ENCODE results near the gene CNNM1. TPM values are rescaled to one million over a fixed set of nuclear protein-coding genes. Genes with fewer than 3 reads are reported as not detected.

CNNM1 gene
- total RNA-seq: 1 to 10 TPM in 1 of 2 experiments, under 1 TPM in 1; 0.81 to 1.0 TPM

DNA sequence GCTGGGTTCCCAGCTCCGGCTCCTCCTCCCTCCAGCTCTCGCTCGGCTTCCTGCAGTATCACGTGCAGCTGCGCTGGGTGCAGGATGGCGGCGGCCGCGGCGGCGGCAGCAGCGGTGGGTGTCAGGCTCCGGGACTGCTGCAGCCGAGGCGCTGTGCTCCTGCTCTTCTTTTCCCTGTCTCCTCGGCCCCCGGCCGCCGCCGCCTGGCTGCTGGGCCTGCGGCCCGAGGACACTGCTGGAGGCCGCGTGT, at the start of gene CNNM1:
CNNM1 (plus strand) TSS at position 53 of the 250 bp plus-strand sequence; CDS start at position 85, 32 bp downstream.
- H3K4me1 Mint-ChIP-seq (ENCODE audit: low read depth): peaks cover 16% of the 10 kb centered on the region
- H3K27me3 Mint-ChIP-seq (ENCODE audit: low read depth): peaks cover 30% of the 10 kb centered on the region
- intact Hi-C loops (cut with micrococcal nuclease): no loop called here
- H3K4me3 Mint-ChIP-seq: peak within 1 kb of the TSS; percentile 58
- H3K36me3 Mint-ChIP-seq (ENCODE audit: low read depth): peaks cover 3% of the 10 kb centered on the region
- CTCF ChIA-PET: interaction anchor here (1.0 kb wide), 1 partner anchor 862 kb away, joined by 3 read pairs; no protein-coding TSS in a partner anchor
- DNase-seq: peak; percentile 56
- no peaks in the 10 kb centered on the region for H3K9me3 Mint-ChIP-seq
- H3K27ac Mint-ChIP-seq: no peak within 1 kb of the TSS

DNA sequence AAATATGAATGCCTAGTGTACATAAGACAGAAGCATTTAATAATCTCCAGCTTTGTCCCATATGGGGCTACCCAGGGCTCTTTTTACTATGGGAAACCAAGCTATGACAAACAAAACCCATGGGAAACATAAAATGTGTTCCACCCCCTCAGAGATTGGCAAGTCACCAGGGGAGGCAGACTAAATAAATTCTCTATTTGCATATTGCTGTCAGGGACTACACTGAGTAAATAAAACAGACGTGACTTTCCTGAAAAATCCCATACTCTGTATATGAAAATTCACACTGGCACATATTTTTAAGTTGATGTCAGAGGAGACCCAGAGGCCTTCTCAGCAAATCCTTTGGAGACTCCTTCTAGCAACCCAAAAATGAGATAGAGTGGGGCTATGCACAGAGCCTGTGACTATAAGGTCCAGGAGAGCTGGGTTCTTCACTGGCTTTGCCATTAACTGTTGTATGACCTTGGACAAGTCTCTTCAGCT, 49.5 kb upstream of the CNNM1 start:
- H3K36me3 Mint-ChIP-seq (ENCODE audit: low read depth): no peaks in the 10 kb centered on the region
- no peak overlapping the region for H3K27ac Mint-ChIP-seq
- no peaks in the 10 kb centered on the region for H3K4me1 Mint-ChIP-seq (ENCODE audit: low read depth)
- H3K27me3 Mint-ChIP-seq (ENCODE audit: low read depth): peaks cover 10% of the 10 kb centered on the region
- no peak overlapping the region for H3K4me3 Mint-ChIP-seq
- intact Hi-C loops (cut with micrococcal nuclease): no loop called here
- peaks cover 10% of the 10 kb centered on the region for H3K9me3 Mint-ChIP-seq
- CTCF ChIA-PET: interaction anchor here (1.1 to 1.7 kb wide), 3 partner anchors 11 to 808 kb away, joined by 3 to 5 read pairs (median 3); no protein-coding TSS in a partner anchor
- no peak for DNase-seq

DNA sequence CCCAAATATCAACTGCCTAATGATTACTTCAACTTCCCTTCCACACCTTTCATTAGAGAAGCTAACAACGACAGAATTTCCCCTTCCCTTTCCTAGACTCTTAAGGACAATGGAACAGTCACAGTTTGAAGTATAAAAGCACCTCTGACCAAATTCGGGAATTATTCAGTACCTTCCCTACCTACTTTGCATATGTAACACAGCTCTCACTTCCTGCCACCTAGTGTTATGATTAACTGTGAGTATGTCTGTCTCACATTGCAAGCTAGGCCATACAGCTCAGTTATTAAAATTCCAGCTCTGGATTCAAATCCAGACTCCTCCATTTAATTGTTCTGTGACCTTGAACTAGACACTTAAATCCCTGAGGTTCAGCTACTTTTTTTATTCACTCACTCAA, 48.7 kb upstream of the CNNM1 start:
- peaks cover 10% of the 10 kb centered on the region for H3K9me3 Mint-ChIP-seq
- CTCF ChIA-PET: interaction anchor here (1.7 kb wide), 1 partner anchor 10 kb away, joined by 5 read pairs; no protein-coding TSS in a partner anchor

DNA sequence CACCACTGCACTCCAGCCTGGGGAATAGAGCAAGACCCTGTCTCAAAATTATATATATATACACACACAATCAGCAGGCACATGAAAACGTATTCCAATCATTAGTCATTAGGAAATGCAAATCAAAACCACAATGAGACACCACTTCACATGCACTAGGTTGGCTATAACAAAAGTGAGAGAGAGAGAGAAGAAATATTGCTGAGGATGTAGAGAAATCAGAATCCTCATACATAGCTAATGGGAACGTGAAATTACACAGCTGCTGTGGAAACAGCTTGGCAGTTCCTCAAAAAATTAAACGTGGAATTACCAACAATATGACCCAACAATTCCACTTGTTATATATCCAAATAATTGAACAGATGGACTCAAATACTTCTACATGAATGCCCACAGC, 43.3 kb upstream of the CNNM1 start:
- no peak for DNase-seq
- no peaks in the 10 kb centered on the region for H3K4me1 Mint-ChIP-seq (ENCODE audit: low read depth)
- H3K27me3 Mint-ChIP-seq (ENCODE audit: low read depth): peaks cover 10% of the 10 kb centered on the region
- H3K9me3 Mint-ChIP-seq: peaks cover 10% of the 10 kb centered on the region
- intact Hi-C loops (cut with micrococcal nuclease): no loop called here
- CTCF ChIA-PET: no interaction called here
- H3K27ac Mint-ChIP-seq: no peak overlapping the region
- H3K36me3 Mint-ChIP-seq (ENCODE audit: low read depth): no peaks in the 10 kb centered on the region
- H3K4me3 Mint-ChIP-seq: no peak overlapping the region

More for the DNA sequence above, 48.7 kb upstream of the CNNM1 start:
- Mint-ChIP-seq H3K4me1 (ENCODE audit: low read depth) (no peaks in the 10 kb centered on the region), H3K4me3 (no peak overlapping the region), H3K27ac (no peak overlapping the region), H3K27me3 (ENCODE audit: low read depth) (peaks cover 13% of the 10 kb centered on the region), H3K36me3 (ENCODE audit: low read depth) (no peaks in the 10 kb centered on the region)
- no peak for DNase-seq
- intact Hi-C loops (cut with micrococcal nuclease): no loop called here

DNA sequence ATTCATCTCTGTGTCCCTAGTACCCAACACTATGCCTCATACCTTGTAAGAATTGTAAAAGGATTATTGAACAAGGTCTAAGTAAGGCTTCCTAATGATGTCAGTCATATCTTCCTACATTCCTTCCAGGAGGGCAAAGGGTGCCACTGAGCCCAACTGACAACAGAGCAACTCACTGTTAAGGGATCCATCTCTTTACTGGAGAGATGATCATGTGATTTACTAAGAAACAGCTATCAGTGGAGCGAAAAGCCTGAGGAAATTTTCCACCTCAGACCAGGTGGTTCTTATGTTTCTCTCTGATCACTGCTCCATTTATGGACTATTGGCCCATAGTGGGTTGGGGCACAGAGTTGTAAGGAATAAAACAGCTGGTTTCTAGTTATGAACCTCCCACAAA, 38.9 kb upstream of the CNNM1 start:
- H3K27me3 Mint-ChIP-seq (ENCODE audit: low read depth): peaks cover 5% of the 10 kb centered on the region
- no peak for DNase-seq
- H3K4me1 Mint-ChIP-seq (ENCODE audit: low read depth): no peaks in the 10 kb centered on the region
- no peaks in the 10 kb centered on the region for H3K36me3 Mint-ChIP-seq (ENCODE audit: low read depth)
- H3K4me3 Mint-ChIP-seq: no peak overlapping the region
- intact Hi-C loops (cut with micrococcal nuclease): no loop called here
- CTCF ChIA-PET: interaction anchor here (1.7 kb wide), 1 partner anchor 11 kb away, joined by 5 read pairs; no protein-coding TSS in a partner anchor
- H3K9me3 Mint-ChIP-seq: no peaks in the 10 kb centered on the region
- H3K27ac Mint-ChIP-seq: no peak overlapping the region

DNA sequence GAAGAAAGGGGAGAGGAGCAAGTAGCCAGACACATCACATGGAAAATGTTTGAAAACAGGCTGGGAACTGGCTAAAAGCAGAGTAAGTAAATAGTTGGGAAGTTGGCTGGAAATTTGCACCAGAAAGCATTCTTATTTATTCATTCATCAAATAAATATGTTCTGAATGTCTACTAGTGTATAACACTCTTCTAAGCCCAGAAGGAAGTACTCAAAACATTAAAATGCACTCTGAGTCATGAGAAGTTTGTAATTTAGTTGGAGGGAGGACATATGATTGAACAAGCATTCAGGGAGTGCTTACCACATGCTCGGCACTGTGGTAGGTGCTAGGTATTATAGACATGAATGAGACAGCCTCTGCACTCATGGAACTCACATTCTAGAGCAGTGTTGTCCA, 37.0 kb upstream of the CNNM1 start:
- Mint-ChIP-seq H3K27ac (no peak overlapping the region), H3K27me3 (ENCODE audit: low read depth) (no peaks in the 10 kb centered on the region), H3K4me1 (ENCODE audit: low read depth) (no peaks in the 10 kb centered on the region), H3K4me3 (no peak overlapping the region), H3K36me3 (ENCODE audit: low read depth) (no peaks in the 10 kb centered on the region), H3K9me3 (no peaks in the 10 kb centered on the region)
- DNase-seq: no peak
- CTCF ChIA-PET: no interaction called here
- intact Hi-C loops (cut with micrococcal nuclease): no loop called here

DNA sequence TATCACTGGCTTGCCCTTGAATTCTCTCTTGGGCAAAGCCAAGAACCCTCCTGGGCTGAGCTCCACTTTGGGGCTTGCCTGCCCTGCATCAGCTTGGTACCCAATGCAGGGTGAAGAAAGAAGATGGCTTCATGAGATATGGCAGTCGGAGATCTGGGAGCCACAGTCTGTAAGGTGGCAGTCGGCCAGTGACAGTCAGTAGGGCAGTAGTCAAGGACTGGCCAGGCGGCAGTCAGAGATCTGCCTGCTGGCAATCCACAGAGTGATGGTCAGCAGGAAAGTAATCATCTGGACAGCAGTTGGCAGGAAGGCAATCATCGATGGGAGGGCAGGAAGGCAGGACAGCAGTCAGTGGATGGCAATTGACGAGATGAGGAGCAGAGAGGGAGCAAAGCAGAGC, 32.6 kb upstream of the CNNM1 start:
- Mint-ChIP-seq H3K27ac (no peak overlapping the region), H3K36me3 (ENCODE audit: low read depth) (no peaks in the 10 kb centered on the region), H3K4me1 (ENCODE audit: low read depth) (no peaks in the 10 kb centered on the region), H3K27me3 (ENCODE audit: low read depth) (peaks cover 8% of the 10 kb centered on the region), H3K9me3 (no peaks in the 10 kb centered on the region), H3K4me3 (no peak overlapping the region)
- intact Hi-C loops (cut with micrococcal nuclease): no loop called here
- DNase-seq: no peak
- CTCF ChIA-PET: no interaction called here

DNA sequence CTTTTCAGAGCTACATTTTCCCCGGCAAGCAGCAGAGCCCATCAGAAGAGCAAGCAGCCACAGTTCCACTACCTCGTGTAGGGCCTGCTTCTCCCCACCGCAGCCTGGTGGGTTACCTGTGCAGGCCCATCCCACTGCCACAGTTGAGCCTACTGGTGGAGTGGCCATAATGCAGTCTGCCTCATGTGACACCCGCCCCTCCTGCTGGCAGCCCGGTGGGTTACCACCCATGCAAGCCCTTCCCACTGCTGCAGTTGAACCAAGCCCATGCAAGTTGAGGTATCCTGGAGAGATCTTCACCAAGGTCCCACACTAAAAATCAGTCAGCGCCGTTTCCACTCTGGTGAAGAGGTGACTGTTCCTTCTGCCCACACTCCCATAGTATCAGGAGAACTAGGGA, 32.1 kb upstream of the CNNM1 start:
- Mint-ChIP-seq H3K9me3 (no peaks in the 10 kb centered on the region), H3K36me3 (ENCODE audit: low read depth) (no peaks in the 10 kb centered on the region), H3K4me3 (no peak overlapping the region), H3K27ac (no peak overlapping the region), H3K4me1 (ENCODE audit: low read depth) (no peaks in the 10 kb centered on the region), H3K27me3 (ENCODE audit: low read depth) (peaks cover 9% of the 10 kb centered on the region)
- intact Hi-C loops (cut with micrococcal nuclease): no loop called here
- CTCF ChIA-PET: no interaction called here
- DNase-seq: no peak

DNA sequence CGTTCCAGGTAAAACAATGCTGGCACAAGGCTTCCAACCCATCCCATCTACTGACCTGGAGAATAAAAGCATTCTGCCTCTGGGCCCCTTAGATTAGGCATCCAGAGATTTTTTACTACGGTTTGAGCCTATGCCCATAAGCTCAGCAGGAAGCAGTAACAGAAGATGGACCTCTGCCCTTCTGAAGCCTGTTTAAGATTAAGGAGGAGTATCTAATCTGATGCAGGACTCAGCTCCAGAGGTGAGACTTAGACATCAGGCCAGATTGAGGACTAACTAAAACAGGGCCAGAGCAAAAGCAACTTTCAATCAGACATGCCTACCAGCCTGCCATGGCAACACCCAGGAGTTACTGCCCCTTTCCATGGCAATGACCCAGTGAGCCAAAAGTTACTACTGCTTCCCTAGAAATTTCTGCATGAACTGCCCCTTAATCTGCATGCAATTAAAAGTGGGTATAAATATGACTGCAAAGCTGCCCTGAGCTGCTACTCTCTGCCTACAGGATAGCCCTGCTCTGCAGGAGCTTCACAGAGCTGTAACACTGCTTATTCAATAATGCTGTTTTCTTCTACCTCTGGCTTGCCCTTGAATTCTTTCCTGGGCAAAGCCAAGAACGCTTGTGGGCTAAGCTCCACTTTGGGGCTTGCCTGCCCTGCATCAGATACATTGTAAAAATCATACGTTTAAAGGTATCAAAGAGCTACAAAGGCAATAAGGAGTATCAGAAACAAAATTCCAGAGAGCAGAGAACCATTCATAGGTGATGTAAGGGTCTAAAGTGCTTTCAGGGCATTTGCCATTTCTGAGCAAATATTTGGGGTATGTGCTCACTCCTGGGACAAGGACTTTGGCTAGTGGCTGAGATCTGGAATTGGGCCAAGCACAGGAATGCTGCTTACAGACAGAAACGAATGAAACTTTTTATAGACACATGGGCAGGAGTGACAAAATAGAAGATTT, 25.0 kb upstream of the CNNM1 start:
- DNase-seq: no peak
- peaks cover 26% of the 10 kb centered on the region for H3K27me3 Mint-ChIP-seq (ENCODE audit: low read depth)
- intact Hi-C loops (cut with micrococcal nuclease): no loop called here
- H3K4me1 Mint-ChIP-seq (ENCODE audit: low read depth): no peaks in the 10 kb centered on the region
- CTCF ChIA-PET: no interaction called here
- no peak overlapping the region for H3K4me3 Mint-ChIP-seq
- no peaks in the 10 kb centered on the region for H3K36me3 Mint-ChIP-seq (ENCODE audit: low read depth)
- no peak overlapping the region for H3K27ac Mint-ChIP-seq
- H3K9me3 Mint-ChIP-seq: peaks cover 3% of the 10 kb centered on the region

DNA sequence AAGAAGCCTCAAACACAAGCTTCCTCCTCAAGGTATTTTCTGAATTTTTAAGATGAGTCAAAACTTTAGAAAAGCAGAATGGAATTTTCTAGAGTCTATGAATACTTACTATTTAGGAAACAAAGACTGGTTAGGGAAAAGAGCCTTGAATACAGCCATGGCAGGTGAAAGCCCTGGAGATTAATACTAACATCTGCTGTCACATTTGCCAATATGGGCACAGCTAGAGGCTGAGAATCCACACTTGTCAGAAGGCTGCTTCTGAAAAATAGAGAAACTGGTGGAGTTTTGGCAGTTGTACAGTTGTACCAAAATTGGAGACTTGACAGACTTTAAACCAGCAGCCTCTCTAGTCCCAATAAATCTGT, 24.3 kb upstream of the CNNM1 start:
- CTCF ChIA-PET: no interaction called here
- H3K4me1 Mint-ChIP-seq (ENCODE audit: low read depth): no peaks in the 10 kb centered on the region
- peaks cover 21% of the 10 kb centered on the region for H3K27me3 Mint-ChIP-seq (ENCODE audit: low read depth)
- H3K36me3 Mint-ChIP-seq (ENCODE audit: low read depth): no peaks in the 10 kb centered on the region
- no peak overlapping the region for H3K4me3 Mint-ChIP-seq
- DNase-seq: no peak
- peaks cover 8% of the 10 kb centered on the region for H3K9me3 Mint-ChIP-seq
- intact Hi-C loops (cut with micrococcal nuclease): no loop called here
- no peak overlapping the region for H3K27ac Mint-ChIP-seq

DNA sequence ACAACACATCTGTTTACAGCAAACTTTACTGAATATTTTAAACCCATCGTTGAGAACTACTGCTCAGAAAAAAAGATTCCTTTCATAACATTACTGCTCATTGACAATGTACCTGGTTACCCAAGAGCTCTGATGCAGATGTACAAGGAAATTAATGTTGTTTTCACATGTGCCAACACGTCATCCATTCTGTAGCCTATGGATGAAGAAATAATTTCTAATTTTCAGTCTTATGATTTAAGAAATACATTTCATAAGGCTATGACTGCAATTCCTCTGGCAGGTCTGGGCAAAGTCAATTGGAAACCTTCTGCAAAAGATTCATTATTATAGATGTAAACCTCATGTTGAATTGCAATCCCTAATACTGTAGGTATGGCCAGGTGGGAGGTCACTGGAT, 16.7 kb upstream of the CNNM1 start:
- peaks cover 4% of the 10 kb centered on the region for H3K27me3 Mint-ChIP-seq (ENCODE audit: low read depth)
- H3K27ac Mint-ChIP-seq: no peak overlapping the region
- H3K4me3 Mint-ChIP-seq: no peak overlapping the region
- H3K9me3 Mint-ChIP-seq: peaks cover 9% of the 10 kb centered on the region
- H3K4me1 Mint-ChIP-seq (ENCODE audit: low read depth): no peaks in the 10 kb centered on the region
- CTCF ChIA-PET: no interaction called here
- no peak for DNase-seq
- intact Hi-C loops (cut with micrococcal nuclease): no loop called here
- H3K36me3 Mint-ChIP-seq (ENCODE audit: low read depth): no peaks in the 10 kb centered on the region

DNA sequence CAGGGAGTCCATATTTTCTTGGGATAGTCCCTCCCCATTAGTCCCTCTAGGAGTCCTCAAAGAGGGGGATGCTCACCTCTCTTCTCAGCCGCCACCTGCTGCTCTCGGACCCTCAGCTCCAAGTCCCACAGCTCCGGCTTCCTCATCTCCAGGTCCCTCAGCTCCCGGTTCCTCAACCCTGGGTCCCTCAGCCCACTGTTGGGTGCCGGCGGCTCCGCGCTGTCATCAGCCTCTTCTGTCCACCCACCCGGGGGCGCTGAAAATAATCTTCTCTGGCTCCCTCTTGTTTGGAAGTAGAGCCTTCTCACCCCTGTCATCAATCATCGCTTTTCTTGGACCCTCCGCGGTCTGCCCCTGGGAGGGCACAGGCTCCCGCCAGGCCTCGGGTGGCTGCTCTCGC, 13.3 kb upstream of the CNNM1 start:
- CTCF ChIA-PET: no interaction called here

DNA sequence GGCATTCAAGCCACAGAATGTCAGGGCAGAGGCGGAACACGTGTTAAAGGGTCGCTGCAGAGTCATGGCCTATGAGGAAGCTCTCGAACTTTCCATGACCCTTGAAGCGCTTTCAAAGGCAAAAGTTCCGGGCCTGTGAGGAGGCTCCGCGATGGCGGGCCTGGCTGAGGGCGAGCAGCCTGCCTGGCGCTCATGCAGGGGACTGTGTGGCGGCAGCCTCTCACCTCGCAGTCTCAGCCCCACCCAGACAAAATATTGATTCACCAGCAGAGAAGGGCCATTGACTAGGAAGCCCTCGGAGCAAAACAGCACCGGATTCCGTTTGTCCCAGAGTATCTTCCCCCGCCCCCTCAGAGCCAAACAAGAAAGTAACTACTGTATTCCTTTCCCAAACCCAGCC, 12.8 kb upstream of the CNNM1 start:
- Mint-ChIP-seq H3K36me3 (ENCODE audit: low read depth) (no peaks in the 10 kb centered on the region), H3K27ac (no peak overlapping the region), H3K9me3 (no peaks in the 10 kb centered on the region), H3K4me3 (no peak overlapping the region), H3K4me1 (ENCODE audit: low read depth) (no peaks in the 10 kb centered on the region), H3K27me3 (ENCODE audit: low read depth) (peaks cover 10% of the 10 kb centered on the region)
- DNase-seq: no peak
- intact Hi-C loops (cut with micrococcal nuclease): no loop called here
- CTCF ChIA-PET: no interaction called here

More for the DNA sequence above, 13.3 kb upstream of the CNNM1 start:
- intact Hi-C loops (cut with micrococcal nuclease): no loop called here
- no peak overlapping the region for H3K27ac Mint-ChIP-seq
- no peak overlapping the region for H3K4me3 Mint-ChIP-seq
- H3K27me3 Mint-ChIP-seq (ENCODE audit: low read depth): peaks cover 7% of the 10 kb centered on the region
- no peaks in the 10 kb centered on the region for H3K36me3 Mint-ChIP-seq (ENCODE audit: low read depth)
- no peaks in the 10 kb centered on the region for H3K9me3 Mint-ChIP-seq
- DNase-seq: no peak
- H3K4me1 Mint-ChIP-seq (ENCODE audit: low read depth): no peaks in the 10 kb centered on the region
